GM19438 (cell line): ENCODE data around the gene XRCC4.

Experiments
- ATAC-seq: cut with Tn5 transposase; IDR thresholded peaks from one replicate; pipeline ENCODE4 v1.9.1; 2021; ENCODE audit warnings: low read depth; ENCODE audit not compliant: unreplicated experiment

The XRCC4 gene

GRCh38 chr5:83368835-83369234 lies 291.5 kb downstream of the XRCC4 start:
- peak; percentile 52 for ATAC-seq

- no peak for ATAC-seq
Measured at GRCh38 chr5:83370957-83371356, 293.6 kb downstream of the XRCC4 start.

- ATAC-seq = no peak
Measured at GRCh38 chr5:83371726-83372125, 294.4 kb downstream of the XRCC4 start.

GRCh38 chr5:83374547-83374946 lies 297.2 kb downstream of the XRCC4 start:
- no peak for ATAC-seq

GRCh38 chr5:83375049-83375745 lies 297.9 kb downstream of the XRCC4 start:
- ATAC-seq = no peak

GRCh38 chr5:83376461-83376860 lies 299.1 kb downstream of the XRCC4 start:
- no peak for ATAC-seq

- ATAC-seq = no peak
Measured at GRCh38 chr5:83377131-83377865, 300.0 kb downstream of the XRCC4 start.

GRCh38 chr5:83378624-83379289 lies 301.4 kb downstream of the XRCC4 start:
- ATAC-seq = no peak

GRCh38 chr5:83385812-83386211 lies 308.5 kb downstream of the XRCC4 start:
- no peak for ATAC-seq

GRCh38 chr5:83387041-83387440 lies 309.7 kb downstream of the XRCC4 start:
- no peak for ATAC-seq

GRCh38 chr5:83388608-83389007 lies 311.3 kb downstream of the XRCC4 start:
- no peak for ATAC-seq

- ATAC-seq = no peak
Measured at GRCh38 chr5:83392766-83393503, 315.6 kb downstream of the XRCC4 start.

GRCh38 chr5:83393504-83393866 lies 316.1 kb downstream of the XRCC4 start:
- ATAC-seq = no peak

- ATAC-seq = no peak
Measured at GRCh38 chr5:83394190-83394589, 316.8 kb downstream of the XRCC4 start.

- ATAC-seq = no peak
Measured at GRCh38 chr5:83396662-83397061, 319.3 kb downstream of the XRCC4 start.

GRCh38 chr5:83397658-83398057 lies 320.3 kb downstream of the XRCC4 start:
- ATAC-seq = no peak

GRCh38 chr5:83400241-83400640 lies 322.9 kb downstream of the XRCC4 start:
- ATAC-seq = no peak

GRCh38 chr5:83400701-83401100 lies 323.4 kb downstream of the XRCC4 start:
- no peak for ATAC-seq

- no peak for ATAC-seq
Measured at GRCh38 chr5:83401122-83401731, 323.9 kb downstream of the XRCC4 start.

- ATAC-seq = no peak
Measured at GRCh38 chr5:83401775-83402174, 324.4 kb downstream of the XRCC4 start.
